HCT116 (cell line): Measurements from ENCODE around the gene C14orf39. TPM values are rescaled to one million over a fixed set of nuclear protein-coding genes. Genes with fewer than 3 reads are reported as not detected.

Experiments used
- ATAC-seq: fragments of 200-7000 bp; cut with Tn5 transposase; 2 replicates; pipeline ENCODE4 v1.9.1; 2020; ENCODE audit warnings: mild to moderate bottlenecking, moderate library complexity
- BruUV-seq: library from RNA; stranded (reverse); fragments of 400-500 nt; replicated peaks from 2 replicates; lab custom pipeline; 2021; lab: Mats Ljungman, UMichigan
- CTCF ChIA-PET: fragments of 300-600 bp; sonication (Branson Sonifier 250); formaldehyde crosslinking; loops from one replicate; lab custom pipeline; 2021; ENCODE audit warnings: antibody characterized with exemption; lab: Charles Lee
- POLR2A ChIA-PET: fragments of 300-600, 350-600 bp; sonication (Branson Sonifier 250); formaldehyde crosslinking; loops from one replicate; lab custom pipeline; 2021; ENCODE audit warnings: antibody characterized with exemption; lab: Charles Lee
- RAD21 ChIA-PET, 2 experiments: fragments of 300-600 bp; sonication (Branson Sonifier 250); formaldehyde crosslinking; loops; one replicate each; lab custom pipeline; 2023; ENCODE audit warnings: low total read pairs in 2 of 2; ENCODE audit not compliant: uncharacterized antibody in 2 of 2, unreplicated experiment in 2 of 2, low non-redundant PET in 1 of 2; lab: Charles Lee
- DNase-seq: peaks from one replicate; pipeline ENCODE4 v3.0.0-alpha.2; 2010; ENCODE audit warnings: low read depth, low spot score
- H2AFZ ChIP-seq: fragments of 200-600 bp; shearing (Covaris generic), sonication (generic); 2 replicates; pipeline ENCODE4 v1.6.1; 2017; ENCODE audit warnings: low read depth, mixed run types, mixed read lengths, antibody characterized with exemption, low read length; ENCODE audit not compliant: poor library complexity, severe bottlenecking
- H3K27ac ChIP-seq: 2 replicates; pipeline ENCODE4 v1.5.1; 2012; ENCODE audit warnings: low read depth, low read length
- H3K27me3 ChIP-seq: fragments of 200-600 bp; sonication (generic); 2 replicates; pipeline ENCODE4 v1.6.1; 2016; ENCODE audit warnings: mixed run types, low read length, mixed read lengths; ENCODE audit not compliant: insufficient read depth
- H3K36me3 ChIP-seq, 2 experiments: fragments of 200-500 bp in 1 of 2; fragments of 200-600 bp in 1 of 2; sonication (Bioruptor generic) in 1 of 2; sonication (generic) in 1 of 2; 2 replicates each; pipeline versions ENCODE4 v1.5.1 to v1.6.1; 2014 to 2016; ENCODE audit warnings: low read length in 2 of 2, inconsistent platforms in 1 of 2, mixed read lengths in 1 of 2, mixed run types in 1 of 2; ENCODE audit not compliant: insufficient read depth in 2 of 2, control insufficient read depth in 1 of 2
- H3K4me1 ChIP-seq, 2 experiments: fragments of 200-600 bp in 1 of 2; sonication (generic) in 1 of 2; 2 replicates each; pipeline versions ENCODE4 v1.5.1 to v1.6.1; 2012 to 2017; ENCODE audit warnings: low read length in 2 of 2, inconsistent platforms in 1 of 2, mild to moderate bottlenecking in 1 of 2, mixed read lengths in 1 of 2, mixed run types in 1 of 2, moderate library complexity in 1 of 2; ENCODE audit not compliant: insufficient read depth in 2 of 2, control insufficient read depth in 1 of 2
- H3K4me2 ChIP-seq: fragments of 200-600 bp; sonication (generic); 2 replicates; pipeline ENCODE4 v1.6.1; 2017; ENCODE audit warnings: mixed run types, low read length, mixed read lengths
- H3K4me3 ChIP-seq, 2 experiments: fragments of 200-600 bp in 1 of 2; sonication (generic) in 1 of 2; replicated peaks in 1 of 2; 2 replicates each; pipeline ENCODE4 v1.5.1; 2011 to 2016; ENCODE audit warnings: low read length in 2 of 2, control low read depth in 1 of 2, low read depth in 1 of 2, mild to moderate bottlenecking in 1 of 2, mixed read lengths in 1 of 2, mixed run types in 1 of 2
- H3K79me2 ChIP-seq: fragments of 200-600 bp; sonication (generic); 2 replicates; pipeline ENCODE4 v1.6.1; 2017; ENCODE audit warnings: mild to moderate bottlenecking, mixed run types, low read length, moderate library complexity, mixed read lengths; ENCODE audit not compliant: insufficient read depth
- H3K9ac ChIP-seq: fragments of 200-600 bp; sonication (generic); 2 replicates; pipeline ENCODE4 v1.6.1; 2016; ENCODE audit warnings: low read length, mixed read lengths
- H3K9me2 ChIP-seq: fragments of 200-600 bp; sonication (generic), shearing (Covaris generic); 2 replicates; pipeline ENCODE4 v1.6.1; 2017; ENCODE audit warnings: mixed run types, mild to moderate bottlenecking, moderate library complexity; ENCODE audit not compliant: insufficient read depth
- H3K9me3 ChIP-seq, 2 experiments: fragments of 200-500 bp in 1 of 2; fragments of 200-600 bp in 1 of 2; sonication (Bioruptor generic) in 1 of 2; sonication (generic) in 1 of 2; 2 replicates each; pipeline ENCODE4 v1.6.1; 2014 to 2017; ENCODE audit warnings: low read length in 2 of 2, mixed read lengths in 2 of 2, inconsistent platforms in 1 of 2, low read depth in 1 of 2, mild to moderate bottlenecking in 1 of 2, mixed run types in 1 of 2, moderate library complexity in 1 of 2; ENCODE audit not compliant: control insufficient read depth in 1 of 2, insufficient read depth in 1 of 2
- H4K20me1 ChIP-seq: fragments of 200-600 bp; sonication (generic), shearing (Covaris generic); 2 replicates; pipeline ENCODE4 v1.6.1; 2017; ENCODE audit warnings: mixed run types, mild to moderate bottlenecking, moderate library complexity; ENCODE audit not compliant: insufficient read depth
- ELF1 ChIP-seq: IDR thresholded peaks from 2 replicates; pipeline ENCODE4 v1.6.1; 2012; ENCODE audit warnings: low read depth, borderline replicate concordance
- EZH2phosphoT487 ChIP-seq: fragments of 200-600 bp; IDR thresholded peaks from 2 replicates; pipeline ENCODE4 v1.6.1; 2018; ENCODE audit warnings: antibody characterized with exemption, borderline replicate concordance
- JUND ChIP-seq: IDR thresholded peaks from 2 replicates; pipeline ENCODE4 v1.6.1; 2012
- MAX ChIP-seq: IDR thresholded peaks from 2 replicates; pipeline ENCODE4 v1.6.1; 2012
- REST ChIP-seq: IDR thresholded peaks from 2 replicates; pipeline ENCODE4 v1.6.1; 2012; ENCODE audit warnings: low read depth
- TCF7L2 ChIP-seq: IDR thresholded peaks from 2 replicates; pipeline ENCODE4 v1.7.0; 2011; ENCODE audit warnings: borderline replicate concordance, inconsistent platforms; ENCODE audit not compliant: insufficient read depth, insufficient read length; ENCODE audit errors: extremely low read depth
- ZBTB33 ChIP-seq: IDR thresholded peaks from 2 replicates; pipeline ENCODE4 v1.6.1; 2011; ENCODE audit warnings: mild to moderate bottlenecking, low read length, moderate library complexity; ENCODE audit not compliant: insufficient replicate concordance; ENCODE audit errors: extremely low read depth
- ZFX ChIP-seq: fragments of 450-650 bp; IDR thresholded peaks from 2 replicates; pipeline ENCODE4 v1.6.1; 2017
- intact Hi-C: fragments of 100-400 bp; cut with micrococcal nuclease; formaldehyde crosslinking; loops from 2 replicates; pipeline ENCODE4 v1.10.0; 2022
- total RNA-seq: library from RNA; stranded (reverse); gene quantifications from one replicate; pipeline ENCODE4 v1.2.1, GENCODE V29; 2021; ENCODE audit not compliant: unreplicated experiment

Gene C14orf39
- total RNA-seq, 1 experiment from 2014 or later: not detected

GRCh38 chr14:60506462-60506984, 20.7 kb upstream of the C14orf39 start (continued):
- TF ChIP-seq ELF1: no peak
- TF ChIP-seq REST: no peak

GRCh38 chr14:60506010-60506409, 20.1 kb upstream of the C14orf39 start:
- H3K4me2 ChIP-seq: no peak overlapping the region
- intact Hi-C loops: no loop called here
- CTCF ChIA-PET: interaction anchor here (0.9 kb wide), 1 partner anchor 175 kb away, joined by 3 read pairs; no protein-coding TSS in a partner anchor
- no TSS peak for BruUV-seq
- no peaks in the 10 kb centered on the region for H3K27me3 ChIP-seq
- RAD21 ChIA-PET: no interaction called here
- H3K27ac ChIP-seq: no peak overlapping the region
- TF ChIP-seq ZBTB33 (no peak), MAX (no peak), TCF7L2 (no peak), EZH2phosphoT487 (no peak), ZFX (no peak), JUND (no peak)
- TF ChIP-seq, all 23 proteins: peak for 0
- H3K79me2 ChIP-seq: no peaks in the 10 kb centered on the region
- H3K9ac ChIP-seq: no peak overlapping the region
- POLR2A ChIA-PET: no interaction called here
- H3K9me2 ChIP-seq: no peaks in the 10 kb centered on the region
- DNase-seq (no peak), ATAC-seq (no peak)
- no peaks in the 10 kb centered on the region for H3K4me1 ChIP-seq
- H2AFZ ChIP-seq: no peak overlapping the region
- no peaks in the 10 kb centered on the region for H3K9me3 ChIP-seq
- no peaks in the 10 kb centered on the region for H3K36me3 ChIP-seq
- no peak overlapping the region for H3K4me3 ChIP-seq
- H4K20me1 ChIP-seq: no peaks in the 10 kb centered on the region
